Kidney tubule cell (primary cell): ENCODE data around the gene MARCHF3.
"Not testable (repeated sequence)": the region's sequence is repeated elsewhere in the genome, so short reads cannot be mapped to it uniquely, and the experiment has no call there.

ENCODE experiments used
- DNase-seq: peaks from one replicate; pipeline ENCODE4 v3.0.0-alpha.2; 2018; ENCODE audit warnings: low spot score

The MARCHF3 gene

DNA sequence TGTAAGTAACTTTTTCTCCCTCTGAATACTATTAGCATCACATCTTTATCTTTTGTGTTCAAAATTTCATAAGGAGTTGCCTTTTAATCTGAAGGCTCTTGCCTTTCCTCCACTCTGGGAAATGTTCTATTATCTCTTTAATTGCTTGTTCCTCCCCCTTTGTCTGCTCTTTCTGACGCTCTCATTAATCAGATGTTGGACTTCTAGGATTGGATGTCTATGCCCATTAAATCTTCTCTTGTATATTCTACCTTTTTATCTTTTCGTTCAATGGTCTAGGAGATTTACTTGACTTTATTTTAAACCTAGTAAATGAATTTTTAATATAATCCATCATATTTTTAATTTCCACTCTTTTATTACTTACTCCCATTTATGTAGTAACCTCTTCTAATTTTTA, 76.7 kb downstream of the MARCHF3 start:
- DNase-seq: no peak

GRCh38 chr5:126949475-126949874, 80.9 kb downstream of the MARCHF3 start:
- DNase-seq: no peak

DNA sequence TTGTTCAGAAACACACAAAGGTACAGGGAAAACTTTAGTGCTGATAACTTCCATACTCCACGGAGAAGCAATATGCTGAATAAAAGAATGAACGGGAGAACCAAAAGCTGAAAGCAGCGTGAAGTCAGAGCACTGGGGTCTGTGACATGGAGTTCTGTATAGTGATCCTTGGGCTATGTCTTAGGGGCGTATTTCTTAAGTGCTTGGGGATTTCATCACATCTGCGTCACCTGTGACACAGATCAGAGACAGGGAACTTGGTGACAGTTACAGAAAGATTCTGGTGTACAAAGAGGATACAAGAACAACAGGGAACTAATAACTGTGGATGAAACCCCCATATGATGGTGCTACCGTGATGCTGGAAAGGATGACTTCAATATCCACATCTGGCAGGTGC, 81.9 kb downstream of the MARCHF3 start:
- no peak for DNase-seq

- DNase-seq: no peak
Observed at GRCh38 chr5:126948011-126948355, 82.4 kb downstream of the MARCHF3 start.

- no peak for DNase-seq
Observed at GRCh38 chr5:126947146-126948010, 83.0 kb downstream of the MARCHF3 start.

GRCh38 chr5:126942908-126943307, 87.5 kb downstream of the MARCHF3 start:
- DNase-seq: not testable (repeated sequence)

- no peak for DNase-seq
Observed at GRCh38 chr5:126941403-126941802, 89.0 kb downstream of the MARCHF3 start.

- no peak for DNase-seq
Observed at GRCh38 chr5:126939887-126940286, 90.5 kb downstream of the MARCHF3 start.

GRCh38 chr5:126938466-126938865, 91.9 kb downstream of the MARCHF3 start:
- DNase-seq: no peak

GRCh38 chr5:126937771-126938170, 92.6 kb downstream of the MARCHF3 start:
- DNase-seq: no peak

GRCh38 chr5:126936775-126937418, 93.5 kb downstream of the MARCHF3 start:
- DNase-seq: no peak

DNA sequence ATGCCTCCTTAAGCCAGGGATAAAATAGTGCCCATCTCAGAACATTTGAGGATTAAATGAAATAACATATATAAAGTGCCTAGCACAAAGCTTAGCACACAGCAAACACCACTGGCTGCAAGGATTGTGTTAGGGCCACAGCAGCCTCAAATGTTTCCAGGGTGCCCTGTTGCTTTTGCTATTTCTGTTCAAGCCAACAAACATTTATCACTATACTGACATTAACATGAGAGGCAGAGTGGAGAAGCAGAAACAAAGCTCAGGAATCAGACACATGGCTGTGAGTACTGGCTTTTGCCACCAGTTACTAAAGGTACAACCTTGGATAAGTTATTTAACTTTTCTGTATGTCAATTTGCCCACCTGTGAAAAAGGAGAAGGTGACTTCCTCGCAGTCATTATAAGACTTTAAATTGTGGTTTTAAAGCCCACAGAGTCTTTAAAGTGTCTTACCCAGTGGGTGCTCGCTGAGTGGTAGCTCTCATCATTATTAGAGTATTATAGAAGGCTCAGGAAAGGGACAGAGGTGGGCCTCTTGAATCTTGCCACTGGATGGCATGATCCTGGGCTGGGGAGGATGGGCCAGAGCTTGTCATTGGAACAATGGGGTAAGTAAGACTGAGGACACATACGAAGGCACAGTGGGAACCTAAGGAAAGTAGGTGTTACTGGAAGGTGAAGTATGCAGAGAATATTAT, 98.2 kb downstream of the MARCHF3 start:
- no peak for DNase-seq

DNA sequence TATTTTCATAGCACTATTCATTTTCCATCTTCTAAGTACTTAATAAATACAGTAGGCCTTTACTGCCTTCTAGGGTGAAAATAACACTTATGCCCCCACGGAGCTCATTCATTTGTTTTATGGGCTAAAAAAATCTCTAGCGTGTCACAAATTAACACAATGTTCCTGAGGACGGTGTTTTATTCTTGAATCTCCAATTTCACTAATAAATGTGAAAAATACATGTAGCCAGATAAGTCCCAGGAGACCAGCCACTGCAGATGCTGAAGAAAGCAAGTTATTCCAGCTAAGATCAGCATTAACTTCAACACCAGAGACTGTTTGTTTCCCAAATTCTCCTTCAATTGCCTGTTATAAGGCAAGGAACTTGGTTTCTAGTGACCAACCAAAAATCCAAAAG, 102.3 kb downstream of the MARCHF3 start:
- no peak for DNase-seq

- no peak for DNase-seq
Observed at GRCh38 chr5:126927429-126927828, 102.9 kb downstream of the MARCHF3 start.

GRCh38 chr5:126926187-126926586, 104.2 kb downstream of the MARCHF3 start:
- DNase-seq: no peak

- no peak for DNase-seq
Observed at GRCh38 chr5:126925482-126925881, 104.9 kb downstream of the MARCHF3 start.

DNA sequence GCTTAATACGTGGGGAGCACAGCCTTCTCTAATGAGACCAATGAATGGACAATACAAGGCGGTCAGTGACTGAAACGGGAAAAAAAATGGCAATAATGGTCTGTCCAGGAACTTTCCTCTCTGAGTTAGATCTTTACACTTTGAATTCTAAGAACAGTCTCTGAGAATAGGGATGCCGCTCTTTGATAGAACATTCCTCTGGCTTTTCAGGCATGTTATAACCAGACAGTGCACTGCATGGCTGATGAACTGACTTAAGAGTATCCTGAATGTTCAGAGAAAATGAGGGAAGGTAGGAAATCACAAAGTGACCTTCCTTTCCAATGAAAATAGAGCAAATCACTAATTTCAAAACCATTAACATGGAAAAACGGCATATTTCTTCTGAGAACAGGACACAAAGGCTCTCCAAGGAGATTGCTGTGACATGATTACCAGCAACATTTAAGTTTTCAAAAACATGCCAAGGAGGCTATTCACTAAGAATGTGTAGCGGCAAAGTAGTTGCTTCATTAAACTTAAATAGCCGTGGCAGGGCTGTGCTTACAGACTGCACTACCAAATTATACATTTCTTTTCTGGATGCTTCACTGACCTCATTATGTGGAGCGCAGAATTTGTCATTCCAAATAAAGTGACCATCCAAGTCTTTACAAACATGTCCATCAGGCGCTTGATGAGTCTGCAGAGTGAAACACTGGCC, 105.9 kb downstream of the MARCHF3 start:
- DNase-seq: peak; percentile 6

- no peak for DNase-seq
Observed at GRCh38 chr5:126921241-126922091, 108.9 kb downstream of the MARCHF3 start.

DNA sequence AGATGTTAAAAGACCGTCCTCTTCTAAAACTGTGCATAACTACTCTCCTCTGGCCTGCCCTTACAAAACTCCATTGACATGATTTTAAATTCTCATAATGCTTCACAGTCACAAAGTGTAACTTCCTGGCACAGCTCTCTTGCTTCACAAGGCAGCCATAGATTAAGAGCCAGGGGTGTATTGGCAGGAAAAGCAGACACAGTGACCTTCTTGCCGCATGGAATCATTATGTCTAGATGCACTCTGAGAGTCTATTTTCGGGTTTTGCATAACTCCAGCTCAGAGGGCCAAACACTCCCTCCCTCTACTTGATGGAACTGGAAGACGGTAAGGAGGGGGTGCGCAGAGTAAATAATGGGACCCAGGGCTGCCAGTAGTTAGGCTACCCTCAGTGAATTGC, 110.1 kb downstream of the MARCHF3 start:
- DNase-seq: no peak

GRCh38 chr5:126919566-126919965, 110.8 kb downstream of the MARCHF3 start:
- DNase-seq: no peak

DNA sequence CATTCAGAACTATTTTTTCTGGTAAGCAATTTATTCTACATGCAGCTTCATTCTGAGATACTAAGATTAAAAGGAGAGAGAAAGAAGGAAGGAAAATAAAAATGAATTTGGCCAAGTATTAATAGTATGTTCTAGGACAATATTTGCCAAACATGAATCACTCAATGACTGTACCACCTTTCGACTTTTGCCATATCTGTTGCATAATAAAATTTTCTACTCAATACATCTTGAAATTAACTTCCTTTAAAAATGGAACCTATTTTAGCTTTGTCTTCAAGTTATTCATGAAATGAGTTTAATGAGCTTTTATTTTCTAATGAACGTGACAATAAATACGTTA, 111.8 kb downstream of the MARCHF3 start:
- DNase-seq: no peak
